GM18909 (cell line): ENCODE measurements around the gene RCL1.
"Not testable (repeated sequence)": the region's sequence is repeated elsewhere in the genome, so short reads cannot be mapped to it uniquely, and the experiment has no call there.

Experiments
- ATAC-seq: cut with Tn5 transposase; IDR thresholded peaks from one replicate; pipeline ENCODE4 v1.9.1; 2021; ENCODE audit warnings: mild to moderate bottlenecking; ENCODE audit not compliant: unreplicated experiment, poor library complexity

RCL1 gene

GRCh38 chr9:4780651-4781050, 12.1 kb upstream of the RCL1 start:
- no peak for ATAC-seq

DNA sequence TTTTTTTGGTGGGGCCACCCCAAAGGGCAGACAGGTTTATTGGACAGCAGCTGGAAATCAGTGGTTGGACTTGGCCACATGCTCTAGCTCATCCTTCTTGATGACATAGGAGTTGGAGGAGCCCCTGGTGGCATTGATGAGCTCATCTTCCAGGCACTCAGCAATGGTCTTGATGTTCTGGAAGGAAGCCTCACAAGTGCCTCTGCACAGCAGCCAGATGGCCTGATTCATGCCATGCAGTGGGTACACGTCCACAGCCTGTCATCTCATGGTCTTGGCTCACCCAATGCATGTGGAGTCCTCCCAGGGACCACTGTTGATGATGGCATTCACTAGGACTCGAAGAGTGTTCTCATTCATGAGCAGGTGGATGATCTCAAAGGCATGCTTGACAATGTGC, 11.3 kb upstream of the RCL1 start:
- ATAC-seq, result no peak

DNA sequence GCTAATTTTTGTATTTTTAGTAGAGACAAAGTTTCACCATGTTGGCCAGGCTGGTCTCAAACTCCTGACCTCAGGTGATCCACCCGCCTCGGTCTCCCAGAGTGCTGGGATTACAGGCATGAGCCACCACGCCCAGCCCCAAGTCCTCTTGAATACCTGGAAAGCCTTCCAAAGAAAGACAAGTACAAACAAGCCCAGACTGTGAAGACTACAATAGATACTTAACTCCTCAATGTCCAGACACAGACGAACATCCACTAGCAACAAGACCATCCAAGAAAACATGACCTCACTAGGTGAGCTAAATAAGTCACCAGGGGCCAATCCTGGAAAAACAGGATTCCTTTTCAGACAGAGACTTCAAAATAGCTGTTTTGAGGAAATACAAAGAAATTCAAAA, 9.6 kb upstream of the RCL1 start:
- not testable (repeated sequence) for ATAC-seq

- ATAC-seq, result no peak
Observed at GRCh38 chr9:4784403-4784802, 8.3 kb upstream of the RCL1 start.

- no peak for ATAC-seq
Observed at GRCh38 chr9:4786599-4786998, 6.1 kb upstream of the RCL1 start.

DNA sequence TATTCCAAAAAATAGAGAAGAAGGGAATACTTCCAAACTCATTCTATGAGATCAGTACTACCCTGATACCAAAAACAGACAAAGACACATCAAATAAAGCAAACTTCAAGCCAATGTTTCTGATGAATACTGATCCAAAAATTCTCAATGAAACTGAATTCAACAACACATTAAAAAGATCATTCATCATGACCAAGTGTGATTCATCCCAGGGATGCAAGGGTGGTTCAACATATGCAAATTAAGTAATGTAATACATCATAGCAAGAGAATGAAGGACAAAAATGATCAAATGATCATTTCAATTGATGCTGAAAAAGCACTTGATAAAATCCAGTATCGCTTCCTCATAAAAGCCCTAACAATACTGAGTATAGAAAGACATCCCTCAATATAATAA, 4.9 kb upstream of the RCL1 start:
- no peak for ATAC-seq

GRCh38 chr9:4788703-4789102, 4.0 kb upstream of the RCL1 start:
- ATAC-seq, result no peak

- ATAC-seq, result peak; percentile 35
Observed at GRCh38 chr9:4792054-4792571, 631 bp upstream of the RCL1 start.

- ATAC-seq, result no peak
Observed at GRCh38 chr9:4793459-4794395, 983 bp downstream of the RCL1 start.

DNA sequence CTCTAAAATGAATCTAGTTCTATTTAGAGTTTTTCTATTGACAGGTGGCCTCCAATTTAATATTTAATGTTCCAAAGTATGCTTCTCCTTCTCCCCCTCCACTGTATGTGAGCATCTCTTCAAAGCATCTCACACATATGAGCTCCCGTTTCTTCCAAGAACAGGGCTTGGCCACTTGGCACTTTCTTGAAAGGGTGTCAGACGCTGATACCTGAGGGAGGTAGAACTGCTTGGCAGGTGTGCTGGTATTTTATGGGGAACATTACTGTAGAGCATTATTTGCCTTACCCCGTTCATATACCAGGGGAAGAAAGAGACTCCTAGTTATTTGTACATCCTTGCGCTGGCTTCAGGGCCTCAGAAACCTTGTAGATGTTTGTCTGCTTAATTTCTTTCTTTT, 1.9 kb downstream of the RCL1 start:
- ATAC-seq, result no peak

- not testable (repeated sequence) for ATAC-seq
Observed at GRCh38 chr9:4795108-4795507, 2.4 kb downstream of the RCL1 start.

DNA sequence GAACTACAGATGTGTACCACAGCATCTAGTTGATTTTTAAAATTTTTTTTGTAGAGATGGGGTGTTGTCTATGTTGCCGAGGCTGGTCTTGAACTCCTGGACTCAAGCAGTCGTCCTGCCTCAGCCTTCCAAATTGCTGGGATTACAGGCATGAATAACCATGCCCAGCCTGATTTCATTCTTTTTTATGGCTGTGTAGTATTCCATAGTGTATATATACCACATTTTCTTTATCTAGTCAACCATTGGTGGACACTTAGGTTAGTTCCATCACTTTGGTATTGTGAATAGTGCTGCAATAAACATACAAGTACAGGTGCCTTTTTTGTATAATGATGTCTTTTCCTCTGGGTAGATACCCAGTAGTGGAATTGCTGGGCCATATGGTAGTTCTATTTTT, 3.8 kb downstream of the RCL1 start:
- no peak for ATAC-seq

DNA sequence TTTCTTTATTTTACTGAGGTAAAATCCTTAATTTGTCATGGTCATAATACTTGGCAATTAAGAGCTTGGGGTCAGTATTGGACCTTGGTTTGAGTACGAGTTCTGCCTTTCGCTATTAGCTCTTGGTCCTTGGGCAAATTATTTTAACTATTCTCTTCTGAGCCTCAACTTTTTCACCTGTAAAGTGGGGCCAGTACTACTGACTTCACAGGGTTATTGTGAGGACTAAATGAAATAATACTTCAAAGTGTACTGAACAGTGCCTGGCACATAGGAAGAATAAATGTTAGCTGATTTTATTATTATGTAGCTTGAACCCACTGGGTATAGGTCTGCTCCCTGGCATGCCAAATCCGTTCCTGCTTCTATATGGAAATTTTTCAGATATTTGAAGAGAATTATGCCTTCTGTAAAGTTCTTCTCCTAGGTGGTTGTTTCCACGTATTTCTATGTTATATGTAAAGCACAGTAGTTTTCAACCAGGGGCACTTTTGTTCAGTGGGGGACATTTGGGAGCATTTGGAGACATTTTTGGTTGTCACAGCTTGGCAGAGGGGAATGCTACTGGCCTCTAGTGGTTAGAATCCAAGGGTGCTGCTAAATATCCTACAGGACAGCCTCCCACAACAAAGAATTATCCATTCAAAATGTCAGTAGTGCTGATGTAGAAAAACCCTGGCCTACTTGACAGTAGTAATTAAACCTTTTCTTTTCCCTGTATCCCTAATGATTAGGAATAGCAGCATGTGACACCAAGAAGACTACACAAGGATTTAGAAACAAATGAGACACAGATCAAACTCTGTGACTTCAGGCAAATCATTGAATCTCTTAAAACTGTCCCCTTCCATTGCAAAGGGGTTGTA, 4.5 kb downstream of the RCL1 start:
- no peak for ATAC-seq

DNA sequence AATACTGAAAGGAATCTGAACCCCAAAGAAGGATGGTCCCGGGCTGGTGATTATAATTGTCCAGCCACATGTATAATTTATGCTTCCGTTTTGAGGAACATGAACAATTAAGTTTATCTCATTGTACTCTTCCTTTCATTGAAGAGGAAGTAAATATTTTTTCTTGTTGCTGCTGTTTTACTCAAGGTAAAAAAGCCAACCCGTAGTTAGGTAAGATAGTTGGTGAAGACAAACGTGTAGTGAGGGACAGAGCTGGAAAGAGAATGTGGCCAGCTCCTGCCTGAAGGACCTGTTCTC, 5.1 kb downstream of the RCL1 start:
- ATAC-seq, result no peak

GRCh38 chr9:4798281-4799032, 5.7 kb downstream of the RCL1 start:
- ATAC-seq, result no peak

GRCh38 chr9:4799033-4799430, 6.3 kb downstream of the RCL1 start:
- no peak for ATAC-seq

- ATAC-seq, result no peak
Observed at GRCh38 chr9:4799775-4800174, 7.0 kb downstream of the RCL1 start.

GRCh38 chr9:4801156-4801555, 8.4 kb downstream of the RCL1 start:
- ATAC-seq, result no peak

DNA sequence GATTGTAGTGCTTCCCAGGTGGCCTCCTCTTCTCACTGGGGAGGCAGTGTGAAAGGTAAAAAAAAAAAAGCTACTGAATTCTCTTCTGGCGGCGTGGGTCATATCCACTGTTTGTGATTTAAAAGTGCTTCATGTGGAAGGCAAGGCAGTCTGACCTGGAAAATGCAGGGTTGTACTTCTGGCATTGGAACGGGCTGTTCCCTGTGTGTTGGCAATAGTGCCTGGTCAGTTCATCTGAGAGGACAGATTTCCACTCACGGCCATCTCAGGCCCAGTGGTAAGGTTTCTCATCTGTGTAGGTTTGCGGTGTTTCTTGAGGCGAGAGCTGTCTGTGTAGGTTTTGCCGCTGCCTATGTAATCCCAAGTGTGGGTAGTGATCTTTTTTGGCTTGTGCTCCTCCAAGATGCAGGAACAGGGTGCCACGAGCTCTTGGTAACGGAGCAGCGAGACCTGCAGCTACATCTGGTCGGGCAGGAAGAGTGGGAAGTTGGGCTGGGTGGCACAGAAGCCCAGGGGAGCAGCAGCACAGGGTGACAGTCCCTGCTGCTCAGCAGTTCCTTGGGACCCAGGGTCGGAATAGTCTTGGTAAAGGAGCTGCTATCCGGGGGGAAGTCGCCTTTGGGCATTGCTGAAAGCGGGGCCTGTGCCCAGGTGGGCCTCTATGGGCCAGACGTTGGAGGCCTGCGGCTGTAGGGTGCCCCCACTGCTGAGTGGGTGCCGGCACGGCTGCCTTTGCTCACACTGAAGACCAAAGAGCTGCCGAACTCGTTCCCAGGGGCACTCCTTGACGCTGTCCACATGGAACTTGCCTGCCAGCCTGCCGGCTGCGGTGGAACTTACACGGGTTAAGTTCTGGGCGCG, 11.2 kb downstream of the RCL1 start:
- ATAC-seq, result no peak

DNA sequence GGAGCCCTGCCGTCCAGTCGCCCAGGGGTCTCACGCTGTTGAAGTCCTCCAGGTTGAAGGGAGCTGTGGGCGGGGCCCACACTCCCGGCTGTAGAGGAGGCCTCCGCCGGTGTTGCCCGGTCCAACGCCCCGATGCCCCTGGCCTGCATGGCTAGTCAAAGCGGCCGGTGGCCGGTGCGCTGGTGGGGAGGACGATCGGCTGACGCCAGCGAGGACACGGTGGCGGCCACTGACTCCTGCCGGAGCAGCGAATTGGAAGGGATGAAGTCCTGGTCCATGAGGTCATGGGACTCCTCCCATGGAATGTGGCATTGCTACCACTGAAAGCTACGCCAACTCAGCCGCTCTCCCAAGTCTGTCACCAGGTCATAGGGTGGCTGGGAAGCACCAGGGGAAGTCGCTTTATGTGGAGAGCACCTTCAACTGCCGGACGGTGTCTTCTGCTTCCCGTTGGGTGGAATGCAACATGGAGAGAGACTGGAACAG, 11.8 kb downstream of the RCL1 start:
- ATAC-seq, result no peak
